SIG-M5 (cell line): ENCODE results near the gene MTFP1.
"Not testable (repeated sequence)": the region's sequence is repeated elsewhere in the genome, so short reads cannot be mapped to it uniquely, and the experiment has no call there.

ENCODE experiments used
- DNase-seq: peaks from one replicate; lab custom pipeline; 2025; lab: John Stamatoyannopoulos, UW

Gene MTFP1

GRCh38 chr22:30402028-30402765, 23.4 kb upstream of the MTFP1 start:
- no peak for DNase-seq

DNA sequence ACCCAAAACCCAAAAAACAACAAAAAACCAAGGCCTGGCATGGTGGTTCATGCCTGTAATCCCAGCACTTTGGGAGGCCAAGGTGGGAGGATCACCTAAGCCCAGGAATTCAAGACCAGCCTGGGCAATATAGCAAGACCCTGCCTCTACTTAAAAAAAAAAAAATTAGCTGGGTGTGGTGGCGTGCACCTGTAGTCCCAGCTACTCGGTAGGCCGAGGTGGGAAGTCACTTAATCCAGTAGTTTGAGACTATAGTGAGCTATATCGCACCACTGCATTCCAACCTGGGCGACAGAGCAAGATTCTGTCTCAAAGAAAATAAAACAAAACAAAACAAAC, 22.8 kb upstream of the MTFP1 start:
- not testable (repeated sequence) for DNase-seq

DNA sequence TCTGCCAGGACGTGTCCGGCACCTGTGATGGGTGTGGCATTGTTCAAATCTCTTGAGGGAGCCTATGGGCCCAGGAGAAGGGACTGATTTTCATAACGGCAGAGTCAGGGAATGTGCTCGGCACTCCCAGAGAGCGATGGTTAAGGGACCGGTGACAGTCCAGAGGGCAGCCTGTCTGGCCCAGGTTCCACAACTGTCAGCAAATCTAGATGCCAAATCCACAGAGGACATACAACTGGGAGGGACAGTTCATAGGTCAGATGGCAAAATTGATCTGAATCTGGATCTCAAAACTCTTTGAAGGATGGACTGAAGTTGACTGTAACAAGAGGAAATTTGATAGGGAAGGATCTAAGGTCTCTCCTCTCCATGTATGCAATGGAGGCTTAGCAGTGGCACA, 21.3 kb upstream of the MTFP1 start:
- no peak for DNase-seq

- DNase-seq, result no peak
Measured at GRCh38 chr22:30405731-30406130, 19.8 kb upstream of the MTFP1 start.

DNA sequence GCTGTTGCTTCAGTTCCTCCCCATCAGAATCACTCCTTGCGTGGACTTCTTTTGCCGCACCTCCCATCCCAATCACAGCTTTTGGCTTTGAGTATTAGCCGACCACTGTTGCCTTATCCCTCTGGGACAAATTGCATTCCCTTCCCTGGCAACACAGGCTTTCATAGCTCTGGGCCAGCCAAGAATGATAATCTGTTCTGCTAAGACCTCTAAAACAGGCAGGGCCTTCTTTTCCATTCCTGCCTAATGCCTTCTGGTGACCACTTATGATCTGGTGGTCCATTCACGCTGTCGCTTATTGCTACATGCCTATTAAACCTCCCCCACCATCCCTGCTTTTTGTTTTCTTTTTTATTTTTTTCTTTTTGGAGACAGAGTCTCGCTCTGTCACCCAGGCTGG, 19.2 kb upstream of the MTFP1 start:
- DNase-seq, result no peak

GRCh38 chr22:30408388-30409102, 17.0 kb upstream of the MTFP1 start:
- no peak for DNase-seq

DNA sequence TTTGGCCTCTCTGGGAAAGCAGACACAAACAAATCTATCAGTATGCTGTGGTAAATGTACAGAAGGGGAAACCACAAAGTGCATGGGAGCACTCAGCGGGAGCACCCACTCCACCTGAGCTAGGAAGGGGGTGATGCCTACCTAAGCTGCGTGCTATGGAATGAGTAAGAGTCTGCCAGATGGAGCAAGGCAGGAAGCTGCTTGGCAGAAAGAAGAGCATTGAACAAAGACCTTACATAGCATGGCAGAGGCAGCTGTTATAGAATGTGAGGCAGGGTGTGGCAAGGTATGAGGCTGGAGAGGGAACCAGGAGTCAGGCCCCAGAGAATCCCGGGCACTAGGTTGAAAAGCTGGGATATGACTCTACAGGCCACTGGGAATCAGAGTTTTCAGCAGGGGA, 13.8 kb upstream of the MTFP1 start:
- DNase-seq, result no peak

- DNase-seq, result no peak
Measured at GRCh38 chr22:30413001-30413400, 12.6 kb upstream of the MTFP1 start.

DNA sequence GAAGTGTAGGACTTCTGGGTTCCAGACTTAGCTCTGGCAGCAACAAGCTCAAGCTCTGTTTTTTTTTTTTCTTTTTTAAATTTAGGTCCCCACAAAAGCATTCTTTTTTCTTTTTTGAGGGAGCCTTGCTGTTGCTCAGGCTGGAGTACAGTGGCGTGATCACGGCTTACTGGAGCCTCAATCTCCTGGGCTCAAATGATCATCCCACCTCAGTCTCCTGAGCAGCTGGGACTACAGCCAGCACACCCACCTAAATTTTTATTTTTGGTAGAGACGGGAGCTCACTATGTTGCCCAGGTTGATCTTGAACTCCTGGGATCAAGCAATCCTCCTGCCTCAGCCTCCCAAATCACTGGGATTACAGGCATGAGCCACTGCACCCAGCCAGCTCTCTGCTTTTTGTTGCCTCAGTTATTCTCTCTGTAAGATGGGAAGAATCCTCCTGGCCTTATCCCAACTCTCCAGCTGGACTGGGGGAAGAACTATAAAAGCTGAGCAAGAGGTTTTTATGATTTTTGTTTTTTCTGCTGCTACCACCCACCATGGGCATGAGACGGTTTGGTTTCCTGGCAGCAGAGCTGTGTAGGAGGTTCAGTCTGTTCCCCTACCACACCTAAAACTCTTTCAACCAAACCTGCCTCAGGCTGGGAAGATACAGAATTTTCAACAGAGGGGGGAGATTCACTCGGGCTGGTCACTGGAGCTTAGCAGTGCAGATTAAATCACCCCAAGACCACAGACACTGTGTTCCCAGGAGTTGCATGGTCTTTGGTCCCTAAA, 11.6 kb upstream of the MTFP1 start:
- no peak for DNase-seq

- DNase-seq, result no peak
Measured at GRCh38 chr22:30414525-30415047, 11.0 kb upstream of the MTFP1 start.

GRCh38 chr22:30416403-30416802, 9.2 kb upstream of the MTFP1 start:
- no peak for DNase-seq

DNA sequence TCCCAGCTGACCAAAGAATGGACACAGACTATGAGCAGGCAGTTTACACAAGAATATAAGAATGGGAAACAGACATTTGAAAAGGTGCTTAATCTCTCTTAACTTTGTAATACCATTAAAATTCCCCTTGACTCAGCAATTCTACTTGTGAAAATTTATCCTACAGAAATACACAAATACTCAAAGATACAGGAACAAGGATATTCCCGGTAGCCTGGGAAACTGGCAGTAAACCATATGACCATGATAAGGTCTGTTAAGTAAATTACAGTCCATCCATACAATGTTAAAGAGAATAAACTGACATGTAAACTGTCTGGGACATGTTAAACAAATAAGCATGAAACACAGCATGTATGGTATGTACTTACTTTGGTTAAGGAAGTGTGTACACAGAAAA, 8.7 kb upstream of the MTFP1 start:
- no peak for DNase-seq

DNA sequence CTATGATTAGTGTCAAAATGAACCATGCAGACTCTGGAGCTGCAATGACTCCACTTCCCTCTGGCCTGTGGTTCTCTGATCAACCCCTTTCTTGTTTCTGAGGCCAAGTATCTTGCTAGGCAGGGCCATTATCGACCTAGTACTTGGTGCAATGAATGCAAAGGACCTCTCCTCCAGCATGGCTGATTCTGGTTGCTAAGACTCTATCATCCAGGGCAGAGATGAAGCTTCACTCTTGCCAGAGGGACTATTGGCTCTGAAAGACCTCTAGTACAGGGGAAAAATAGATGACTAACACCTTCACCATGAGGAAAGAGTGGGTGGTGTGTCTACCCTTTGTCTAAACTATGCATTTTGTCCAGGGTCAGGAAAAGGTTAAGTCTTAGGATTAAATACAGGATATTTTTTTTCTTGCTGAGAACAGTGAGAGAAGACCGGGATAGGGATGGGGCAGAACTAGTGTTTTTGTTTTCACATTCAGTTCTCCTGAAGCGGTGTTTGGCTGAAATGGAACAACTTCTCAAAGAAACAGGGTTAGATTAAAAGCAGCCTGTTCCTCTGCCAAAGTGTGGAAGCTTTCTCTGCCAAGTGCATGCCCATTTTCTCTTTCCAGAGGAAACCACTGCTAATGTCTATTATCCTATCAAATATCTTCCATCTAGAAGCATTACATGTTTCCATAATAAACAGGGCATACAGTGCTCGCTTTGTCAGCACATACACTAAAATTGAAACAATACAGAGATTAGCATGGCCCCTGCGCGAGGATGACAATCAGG, 5.0 kb upstream of the MTFP1 start:
- no peak for DNase-seq

GRCh38 chr22:30421695-30422480, 3.7 kb upstream of the MTFP1 start:
- DNase-seq, result no peak

- DNase-seq, result no peak
Measured at GRCh38 chr22:30422481-30423300, 2.9 kb upstream of the MTFP1 start.

DNA sequence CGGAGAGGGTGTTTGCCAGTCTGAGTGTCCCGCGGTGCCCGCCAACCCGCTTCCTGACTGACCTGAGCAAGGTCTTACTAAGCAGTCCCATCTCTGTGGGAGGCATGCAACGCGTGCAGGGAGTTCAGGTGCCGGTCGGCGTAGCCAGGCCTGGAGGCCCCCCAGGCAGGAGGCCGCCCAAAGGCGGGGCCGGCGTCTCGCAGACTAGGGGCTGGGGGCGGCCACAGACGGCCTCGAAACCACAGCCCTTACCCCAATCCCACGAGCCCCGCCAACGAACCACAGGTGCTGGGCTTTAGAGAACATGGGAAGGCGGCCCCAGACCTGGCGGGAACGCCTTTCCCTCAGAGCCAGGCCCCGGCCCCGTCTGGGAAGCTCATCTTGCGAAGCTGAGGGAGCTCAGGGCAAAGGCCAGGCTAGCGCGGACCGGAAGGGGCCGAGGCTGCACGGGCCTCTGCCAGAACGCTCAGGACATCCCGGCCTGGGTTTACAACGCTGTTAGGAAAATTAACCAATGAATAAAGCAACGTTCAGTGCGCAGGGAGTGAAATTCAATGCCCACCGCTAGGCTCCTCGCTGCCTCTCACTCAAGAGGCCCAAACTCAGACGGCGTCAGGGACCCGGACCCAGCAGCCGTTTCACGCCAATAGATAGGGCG, 2.1 kb upstream of the MTFP1 start:
- no peak for DNase-seq

- peak; percentile 96 for DNase-seq
Measured at GRCh38 chr22:30423959-30424533, 1.5 kb upstream of the MTFP1 start.

DNA sequence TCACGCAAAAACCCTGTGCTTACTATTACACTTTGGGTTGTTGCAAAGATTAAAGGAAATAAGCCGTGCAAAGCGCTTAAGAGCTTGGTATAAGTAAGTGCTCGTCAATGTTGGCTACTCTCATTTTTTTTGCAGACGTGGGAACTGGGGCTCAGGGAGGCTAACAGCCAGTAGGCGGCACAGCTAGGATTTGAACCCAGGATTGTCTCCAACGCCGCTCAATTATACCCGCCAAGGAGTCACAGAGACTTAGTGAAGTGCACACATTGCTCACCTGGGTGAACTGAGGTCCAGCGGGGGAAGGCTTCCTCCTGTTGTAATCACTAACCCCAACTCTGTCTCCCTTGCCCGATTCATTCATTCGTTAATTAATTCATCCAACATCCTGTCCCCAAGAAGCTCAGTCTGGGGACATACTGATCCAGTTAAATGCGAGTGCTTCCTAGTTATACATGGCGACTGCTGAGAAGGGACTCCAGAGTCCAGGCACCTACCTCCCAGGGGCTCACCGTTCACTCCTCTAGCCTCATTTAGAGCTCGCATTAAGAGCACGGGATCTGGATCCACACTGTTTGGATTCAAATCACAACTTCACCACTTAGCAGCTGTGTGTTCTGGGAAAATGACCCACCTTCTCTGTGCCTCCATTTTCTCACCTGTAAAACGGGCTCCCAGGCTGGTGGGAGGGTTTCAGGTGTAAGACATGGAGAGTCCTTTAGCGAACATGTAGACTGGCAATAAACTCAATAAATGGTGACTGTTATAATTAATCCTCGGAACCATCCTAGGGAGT, 838 bp upstream of the MTFP1 start:
- no peak for DNase-seq

GRCh38 chr22:30425327-30425615, 297 bp upstream of the MTFP1 start:
- no peak for DNase-seq
